ENCODE data around the gene TIAM2.
"Not testable (repeated sequence)": the region's sequence is repeated elsewhere in the genome, so short reads cannot be mapped to it uniquely, and the experiment has no call there.

TIAM2 gene

DNA sequence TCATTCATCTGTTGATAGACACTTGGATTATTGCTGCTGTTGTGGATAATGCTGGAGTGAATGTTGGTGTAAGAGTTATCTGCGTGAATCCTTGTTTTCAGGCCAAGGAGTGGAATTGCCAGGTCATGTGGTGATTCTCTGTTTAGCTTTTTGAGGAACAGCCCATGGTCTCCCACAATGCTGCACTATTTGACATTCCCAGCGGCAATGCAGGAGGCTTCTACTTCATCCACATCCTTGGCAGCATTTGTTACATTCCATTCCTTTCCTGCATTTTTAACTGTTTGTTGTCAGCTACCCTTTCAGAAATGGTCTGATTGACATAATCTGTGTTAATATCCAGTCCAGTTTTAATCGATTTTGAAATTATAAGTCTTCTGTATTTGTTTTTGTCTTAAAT is 217.0 kb downstream of the TIAM2 start:
- Histone ChIP-seq H3K4me3 (replicated peaks; ENCODE audit: low read depth, low read length) (no peak overlapping the region), H3K27me3 (replicated peaks; ENCODE audit: control insufficient read depth, insufficient read depth, low read length) (no peaks in the 10 kb centered on the region), H3K36me3 (ENCODE audit: control insufficient read depth, insufficient read depth, low read length) (peaks cover 24% of the 10 kb centered on the region)
- DNase-seq (ENCODE audit: extremely low read depth, insufficient read length), result no peak
- TF ChIP-seq, protein P1, sequence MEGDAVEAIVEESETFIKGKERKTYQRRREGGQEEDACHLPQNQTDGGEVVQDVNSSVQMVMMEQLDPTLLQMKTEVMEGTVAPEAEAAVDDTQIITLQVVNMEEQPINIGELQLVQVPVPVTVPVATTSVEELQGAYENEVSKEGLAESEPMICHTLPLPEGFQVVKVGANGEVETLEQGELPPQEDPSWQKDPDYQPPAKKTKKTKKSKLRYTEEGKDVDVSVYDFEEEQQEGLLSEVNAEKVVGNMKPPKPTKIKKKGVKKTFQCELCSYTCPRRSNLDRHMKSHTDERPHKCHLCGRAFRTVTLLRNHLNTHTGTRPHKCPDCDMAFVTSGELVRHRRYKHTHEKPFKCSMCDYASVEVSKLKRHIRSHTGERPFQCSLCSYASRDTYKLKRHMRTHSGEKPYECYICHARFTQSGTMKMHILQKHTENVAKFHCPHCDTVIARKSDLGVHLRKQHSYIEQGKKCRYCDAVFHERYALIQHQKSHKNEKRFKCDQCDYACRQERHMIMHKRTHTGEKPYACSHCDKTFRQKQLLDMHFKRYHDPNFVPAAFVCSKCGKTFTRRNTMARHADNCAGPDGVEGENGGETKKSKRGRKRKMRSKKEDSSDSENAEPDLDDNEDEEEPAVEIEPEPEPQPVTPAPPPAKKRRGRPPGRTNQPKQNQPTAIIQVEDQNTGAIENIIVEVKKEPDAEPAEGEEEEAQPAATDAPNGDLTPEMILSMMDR (IDR thresholded peaks at IDR 0.05; ENCODE audit: insufficient read depth, low read length, poor library complexity, severe bottlenecking), result no peak

DNA sequence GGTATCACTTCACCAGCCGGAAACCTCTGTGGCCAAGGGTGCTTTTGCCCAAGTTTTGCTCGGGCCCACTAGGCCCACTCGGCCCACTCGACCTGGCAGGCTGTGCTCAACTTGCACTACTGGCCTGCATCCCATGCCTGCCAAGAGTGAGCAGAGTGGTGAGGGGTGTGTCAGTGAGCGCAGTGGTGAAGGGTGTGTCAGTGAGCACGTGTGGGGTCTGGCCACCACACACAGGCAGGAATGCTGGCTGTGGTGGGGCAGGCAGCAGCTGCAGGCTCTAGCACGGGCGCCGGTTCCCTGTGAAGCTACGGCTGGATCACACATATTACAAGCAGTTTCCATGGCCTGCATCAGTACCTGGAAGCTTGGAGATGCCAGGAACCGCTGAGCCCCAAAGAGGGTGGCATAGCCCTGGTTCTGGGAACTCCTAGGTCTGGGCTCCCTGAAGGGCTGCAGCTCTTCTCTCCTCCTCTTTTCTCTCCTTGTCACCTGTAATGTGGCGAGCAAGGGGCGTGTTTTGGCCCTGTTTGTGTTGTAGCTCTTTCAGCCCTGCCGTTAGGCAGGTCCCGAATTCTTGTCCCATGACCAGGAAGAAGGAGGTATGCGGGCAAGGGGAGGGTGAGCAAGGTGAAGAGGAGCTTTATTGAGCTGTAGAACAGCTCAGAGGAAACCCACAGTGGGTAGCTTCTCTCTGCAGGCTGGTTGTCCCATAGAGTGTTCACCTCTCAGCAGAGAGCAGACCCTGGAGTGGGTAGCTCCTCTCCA is 217.7 kb downstream of the TIAM2 start:
- Histone ChIP-seq H3K36me3 (ENCODE audit: control insufficient read depth, insufficient read depth, low read length) (peaks cover 23% of the 10 kb centered on the region), H3K27me3 (replicated peaks; ENCODE audit: control insufficient read depth, insufficient read depth, low read length) (no peaks in the 10 kb centered on the region), H3K4me3 (replicated peaks; ENCODE audit: low read depth, low read length) (no peak overlapping the region)
- TF ChIP-seq, protein P1 (IDR thresholded peaks at IDR 0.05; ENCODE audit: insufficient read depth, low read length, poor library complexity, severe bottlenecking), result no peak
- DNase-seq (ENCODE audit: extremely low read depth, insufficient read length), result no peak

DNA sequence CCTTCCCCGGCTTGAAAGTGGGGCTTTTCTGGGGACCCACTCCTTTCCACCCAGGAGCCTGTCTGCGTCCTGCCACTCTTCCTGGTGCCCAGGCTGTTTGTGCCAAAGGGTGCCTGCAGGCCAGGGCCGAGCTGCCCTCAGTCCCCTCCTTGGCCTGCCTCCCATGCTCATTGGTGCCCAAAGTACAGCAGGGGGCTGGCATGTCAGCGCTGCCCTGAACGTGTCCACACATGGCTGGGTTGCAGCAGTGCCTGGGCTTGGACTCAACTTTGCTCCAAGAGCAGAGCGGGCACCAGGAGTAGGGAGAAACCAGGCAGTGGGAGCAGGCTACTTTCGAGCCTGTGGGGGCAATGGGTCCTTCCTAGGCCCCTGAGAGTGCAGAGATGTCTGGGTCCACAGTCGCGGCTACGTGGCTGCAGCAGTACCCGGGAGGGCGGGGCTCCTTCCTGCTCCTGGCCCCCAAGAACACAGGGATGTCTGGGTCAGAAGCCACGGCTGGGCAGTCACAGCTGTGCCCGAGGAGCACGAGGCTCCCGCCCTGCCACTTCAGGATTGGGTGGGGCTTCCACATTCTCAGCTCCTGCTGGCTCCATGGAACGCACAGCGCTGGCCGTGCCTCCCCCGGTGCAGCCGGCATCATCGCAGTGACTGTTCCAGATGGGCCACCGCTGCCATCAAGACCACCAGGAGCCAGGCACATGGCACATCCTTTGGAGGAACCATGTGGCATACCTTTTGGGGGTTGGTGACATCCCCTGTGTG is 218.7 kb downstream of the TIAM2 start:
- no peak for DNase-seq (ENCODE audit: extremely low read depth, insufficient read length)
- no peak overlapping the region for H3K4me3 ChIP-seq (replicated peaks; ENCODE audit: low read depth, low read length)
- TF ChIP-seq, protein P1 (IDR thresholded peaks at IDR 0.05; ENCODE audit: insufficient read depth, low read length, poor library complexity, severe bottlenecking), result no peak
- H3K27me3 ChIP-seq (replicated peaks; ENCODE audit: control insufficient read depth, insufficient read depth, low read length), result no peaks in the 10 kb centered on the region
- H3K36me3 ChIP-seq (ENCODE audit: control insufficient read depth, insufficient read depth, low read length), result peaks cover 28% of the 10 kb centered on the region

DNA sequence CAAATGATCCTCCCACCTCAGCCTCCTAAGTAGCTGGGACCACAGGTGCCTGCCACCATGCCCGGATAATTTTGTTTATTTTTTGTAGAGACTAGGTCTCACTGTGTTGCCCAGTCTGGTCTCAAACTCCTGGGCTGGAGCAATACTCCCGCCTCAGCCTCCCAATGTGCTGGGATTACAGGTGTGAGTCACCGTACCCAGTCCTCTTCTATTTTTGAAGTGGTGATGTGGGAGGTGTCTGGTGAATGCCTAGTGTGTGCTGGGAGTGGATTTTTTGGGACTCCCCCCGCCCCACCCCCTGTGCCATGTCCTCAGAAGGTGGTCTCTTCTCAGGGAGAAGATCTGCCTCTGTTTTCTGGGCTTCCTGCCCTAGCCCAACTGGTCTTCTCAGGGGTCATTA is 220.8 kb downstream of the TIAM2 start:
- DNase-seq (ENCODE audit: extremely low read depth, insufficient read length), result no peak
- TF ChIP-seq, protein P1 (IDR thresholded peaks at IDR 0.05; ENCODE audit: insufficient read depth, low read length, poor library complexity, severe bottlenecking), result no peak

DNA sequence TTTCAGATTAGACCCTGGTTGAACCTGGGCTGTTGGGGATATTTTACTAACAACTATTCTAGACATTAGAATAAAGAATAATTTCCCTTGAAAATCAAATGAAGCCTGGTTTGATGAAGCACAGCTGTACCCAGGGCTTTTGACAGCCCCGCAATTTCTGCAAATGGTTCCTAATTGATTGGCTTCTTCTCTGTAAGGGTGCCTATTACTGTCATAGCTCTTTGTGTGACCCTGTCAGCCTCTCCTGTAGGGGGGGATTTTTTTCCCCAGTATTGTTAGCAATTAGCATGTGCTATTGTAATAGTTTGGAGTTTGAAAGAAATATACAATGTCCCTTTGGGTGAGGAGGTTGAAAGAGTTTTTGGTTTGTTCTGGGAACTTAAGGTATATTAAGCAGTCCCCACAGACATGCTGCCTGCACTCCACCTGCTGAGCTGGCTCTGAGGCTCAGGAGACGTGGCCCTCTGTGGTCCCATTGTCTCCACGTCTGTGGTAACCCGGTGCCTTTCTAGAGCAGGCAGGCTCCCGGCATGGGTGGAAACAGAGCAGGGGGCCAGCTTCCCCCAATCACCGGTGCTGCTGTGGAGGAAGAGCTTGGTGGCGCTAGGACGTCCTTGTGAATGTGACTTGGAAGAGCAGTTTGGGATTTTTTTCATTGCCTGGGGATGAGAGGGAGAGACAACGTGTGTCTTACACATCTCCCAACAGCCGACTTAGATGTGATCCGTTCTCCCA is 221.4 kb downstream of the TIAM2 start:
- Histone ChIP-seq H3K4me3 (replicated peaks; ENCODE audit: low read depth, low read length) (no peak overlapping the region), H3K36me3 (ENCODE audit: control insufficient read depth, insufficient read depth, low read length) (peaks cover 34% of the 10 kb centered on the region), H3K27me3 (replicated peaks; ENCODE audit: control insufficient read depth, insufficient read depth, low read length) (no peaks in the 10 kb centered on the region)
- DNase-seq (ENCODE audit: extremely low read depth, insufficient read length), result no peak
- TF ChIP-seq, protein P1 (IDR thresholded peaks at IDR 0.05; ENCODE audit: insufficient read depth, low read length, poor library complexity, severe bottlenecking), result no peak

More for the DNA sequence above, 220.8 kb downstream of the TIAM2 start:
- Histone ChIP-seq H3K36me3 (ENCODE audit: control insufficient read depth, insufficient read depth, low read length) (peaks cover 36% of the 10 kb centered on the region), H3K27me3 (replicated peaks; ENCODE audit: control insufficient read depth, insufficient read depth, low read length) (no peaks in the 10 kb centered on the region), H3K4me3 (replicated peaks; ENCODE audit: low read depth, low read length) (no peak overlapping the region)

DNA sequence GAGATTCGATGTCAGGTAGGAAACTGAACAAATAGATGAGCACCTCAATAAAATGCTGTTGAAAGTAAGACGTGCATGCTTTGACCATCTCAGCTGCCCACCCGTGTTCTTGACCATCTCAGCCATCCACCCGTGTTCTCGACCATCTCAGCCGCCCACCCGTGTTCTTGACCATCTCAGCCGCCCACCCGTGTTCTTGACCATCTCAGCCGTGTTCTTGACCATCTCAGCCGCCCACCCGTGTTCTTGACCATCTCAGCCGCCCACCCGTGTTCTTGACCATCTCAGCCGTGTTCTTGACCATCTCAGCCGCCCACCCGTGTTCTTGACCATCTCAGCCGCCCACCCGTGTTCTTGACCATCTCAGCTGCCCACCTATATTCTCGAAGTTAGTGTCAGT is 223.6 kb downstream of the TIAM2 start:
- H3K4me3 ChIP-seq (replicated peaks; ENCODE audit: low read depth, low read length); DNase-seq (ENCODE audit: extremely low read depth, insufficient read length); H3K27me3 ChIP-seq (replicated peaks; ENCODE audit: control insufficient read depth, insufficient read depth, low read length): not testable (repeated sequence)
- H3K36me3 ChIP-seq (ENCODE audit: control insufficient read depth, insufficient read depth, low read length), result peaks cover 21% of the 10 kb centered on the region

Data from GM06990 (cell line).